Hematopoietic multipotent progenitor cell (in vitro differentiated cells): ENCODE measurements around the gene FRMPD3. TPM values are rescaled to one million over a fixed set of nuclear protein-coding genes. Genes with fewer than 3 reads are reported as not detected.
"Not testable (repeated sequence)": the region's sequence is repeated elsewhere in the genome, so short reads cannot be mapped to it uniquely, and the experiment has no call there.

Experiments
- DNase-seq, 3 donors: peaks; one replicate each; pipeline ENCODE4 v3.0.0-alpha.2; 2011 to 2015; ENCODE audit warnings: low read depth in 2 of 3, low spot score in 2 of 3
- total RNA-seq: library from RNA; depleted of rRNA; stranded (reverse); fragments of >200 nt; gene quantifications from one replicate; pipeline ENCODE4 v1.2.3, GENCODE V29; 2012

Gene FRMPD3
- total RNA-seq: not detected

- peak in 1 of 3 donors; percentile 13 for DNase-seq
Measured at GRCh38 chrX:107448998-107449835, at the start of gene FRMPD3. Gene FRMPD3 (plus strand): TSS chrX:107449652. CDS start chrX:107526589, 76,937 bp downstream.

- no peak for DNase-seq
Measured at GRCh38 chrX:107420571-107420970, 28.9 kb upstream of the FRMPD3 start.

GRCh38 chrX:107421337-107421861, 28.1 kb upstream of the FRMPD3 start:
- DNase-seq: no peak

- peak in 1 of 3 donors; percentile 47 for DNase-seq
Measured at GRCh38 chrX:107429090-107429489, 20.4 kb upstream of the FRMPD3 start.

- DNase-seq: no peak
Measured at GRCh38 chrX:107440187-107440586, 9.3 kb upstream of the FRMPD3 start.

GRCh38 chrX:107440692-107441091, 8.8 kb upstream of the FRMPD3 start:
- no peak for DNase-seq

- DNase-seq: no peak
Measured at GRCh38 chrX:107442914-107443527, 6.4 kb upstream of the FRMPD3 start.

GRCh38 chrX:107445146-107445545, 4.3 kb upstream of the FRMPD3 start:
- DNase-seq: no peak

- DNase-seq: no peak
Measured at GRCh38 chrX:107445631-107446030, 3.8 kb upstream of the FRMPD3 start.

- no peak for DNase-seq
Measured at GRCh38 chrX:107447642-107448041, 1.8 kb upstream of the FRMPD3 start.

- no peak for DNase-seq
Measured at GRCh38 chrX:107448625-107448997, 841 bp upstream of the FRMPD3 start.

GRCh38 chrX:107450823-107451509, 1.5 kb downstream of the FRMPD3 start:
- DNase-seq: peak in 1 of 3 donors; percentile 35

GRCh38 chrX:107451731-107452130, 2.3 kb downstream of the FRMPD3 start:
- peak in 1 of 3 donors; percentile 7 for DNase-seq

GRCh38 chrX:107452581-107452980, 3.1 kb downstream of the FRMPD3 start:
- no peak for DNase-seq

GRCh38 chrX:107454302-107454701, 4.8 kb downstream of the FRMPD3 start:
- DNase-seq: no peak

GRCh38 chrX:107457289-107457688, 7.8 kb downstream of the FRMPD3 start:
- DNase-seq: no peak

- no peak for DNase-seq
Measured at GRCh38 chrX:107465932-107466620, 16.6 kb downstream of the FRMPD3 start.

- DNase-seq: no peak
Measured at GRCh38 chrX:107467271-107467670, 17.8 kb downstream of the FRMPD3 start.

- no peak for DNase-seq
Measured at GRCh38 chrX:107470198-107470597, 20.7 kb downstream of the FRMPD3 start.

GRCh38 chrX:107470971-107471370, 21.5 kb downstream of the FRMPD3 start:
- DNase-seq: no peak

GRCh38 chrX:107471420-107471819, 22.0 kb downstream of the FRMPD3 start:
- DNase-seq: not testable (repeated sequence)
